AG20443 (cell line): Measurements from ENCODE around the gene VPS16.

Source experiments
- DNase-seq: peaks from one replicate; pipeline ENCODE4 v3.0.0; 2012; ENCODE audit warnings: low spot score, mixed read lengths

Gene VPS16

GRCh38 chr20:2840138-2840966 lies at the start of gene VPS16, which contains the start of gene PCED1A:
Gene VPS16, plus strand, starts transcription at chr20:2840745. Its CDS starts 30 bp downstream, at chr20:2840775.
Gene PCED1A, minus strand, starts transcription at chr20:2840655. Its CDS starts 743 bp downstream, at chr20:2839912.
- peak; percentile 99 for DNase-seq

GRCh38 chr20:2793471-2793870 lies 47.1 kb upstream of the VPS16 start:
- peak; percentile 3 for DNase-seq

GRCh38 chr20:2794202-2794748 lies 46.3 kb upstream of the VPS16 start:
- peak; percentile 6 for DNase-seq

- peak; percentile 5 for DNase-seq
These were observed 45.6 kb upstream of the VPS16 start for GRCh38 chr20:2794866-2795447.

- peak; percentile 5 for DNase-seq
These were observed 45.1 kb upstream of the VPS16 start for GRCh38 chr20:2795451-2795850.

- DNase-seq: peak; percentile 4
These were observed 44.4 kb upstream of the VPS16 start for GRCh38 chr20:2796011-2796660.

GRCh38 chr20:2797136-2797983 lies 43.2 kb upstream of the VPS16 start:
- peak; percentile 12 for DNase-seq

GRCh38 chr20:2798095-2798805 lies 42.3 kb upstream of the VPS16 start:
- peak; percentile 9 for DNase-seq

- DNase-seq: peak; percentile 41
These were observed 41.7 kb upstream of the VPS16 start for GRCh38 chr20:2798814-2799213.

GRCh38 chr20:2799271-2799670 lies 41.3 kb upstream of the VPS16 start:
- DNase-seq: peak; percentile 11

- peak; percentile 70 for DNase-seq
These were observed 40.6 kb upstream of the VPS16 start for GRCh38 chr20:2799688-2800520.

GRCh38 chr20:2800521-2801285 lies 39.8 kb upstream of the VPS16 start, which contains the start of gene CPXM1:
Gene CPXM1, minus strand, starts transcription at chr20:2800627. Its CDS starts 55 bp downstream, at chr20:2800572.
- DNase-seq: peak; percentile 22

GRCh38 chr20:2801286-2801728 lies 39.2 kb upstream of the VPS16 start:
- DNase-seq: peak; percentile 8

- DNase-seq: peak; percentile 2
These were observed 36.3 kb upstream of the VPS16 start for GRCh38 chr20:2804041-2804828.

- peak; percentile 67 for DNase-seq
These were observed 35.5 kb upstream of the VPS16 start for GRCh38 chr20:2804852-2805688.

- peak; percentile 24 for DNase-seq
These were observed 34.7 kb upstream of the VPS16 start for GRCh38 chr20:2805689-2806350.

- peak; percentile 4 for DNase-seq
These were observed 34.2 kb upstream of the VPS16 start for GRCh38 chr20:2806351-2806701.
